ENCODE results near the gene G3BP1. TPM values are rescaled to one million over a fixed set of nuclear protein-coding genes. Genes with fewer than 3 reads are reported as not detected.
A peak's percentile ranks its signal among the peaks of the same experiment; 100 is the strongest.

Gene G3BP1
- total and polyA plus RNA-seq, 4 donors: 26.9 to 144 (median 62.7) TPM

- WGBS: 87% methylated on average over 4 of the region's 4 CpGs
- H3K27me3 ChIP-seq (ENCODE audit: control insufficient read depth in 4 of 4, insufficient read depth in 4 of 4, low read length in 3 of 4): no peaks in the 10 kb centered on the region
- H3K9ac ChIP-seq (ENCODE audit: low read depth in 1 of 2, low read length in 2 of 2): no peak overlapping the region
- no peak overlapping the region for H3K27ac ChIP-seq (ENCODE audit: low read depth in 1 of 2, low read length in 2 of 2)
- DNase-seq (ENCODE audit: low spot score): no peak
- peaks cover 0 to 5% (median 3%) of the 10 kb centered on the region in 4 donors for H3K36me3 ChIP-seq (ENCODE audit: control insufficient read depth in 4 of 4, insufficient read depth in 3 of 4, low read depth in 1 of 4, low read length in 3 of 4)
- no peaks in the 10 kb centered on the region for H3K9me3 ChIP-seq (ENCODE audit: control insufficient read depth in 4 of 4, low read length in 3 of 4)
- peaks cover 0 to 25% (median 17%) of the 10 kb centered on the region in 4 donors for H3K4me1 ChIP-seq (ENCODE audit: control insufficient read depth in 4 of 4, insufficient read depth in 4 of 4, low read length in 3 of 4)
- no peak for TF ChIP-seq YY1 (IDR thresholded peaks at IDR 0.05)
- no peak for TF ChIP-seq GABPA (IDR thresholded peaks at IDR 0.05 in 1 of 2, conservative IDR thresholded peaks at IDR 0.05 in 1 of 2)
- TF ChIP-seq JUND (IDR thresholded peaks at IDR 0.05): no peak
- TF ChIP-seq FOXA1 (IDR thresholded peaks at IDR 0.05): no peak
- TF ChIP-seq FOXA2 (IDR thresholded peaks at IDR 0.05): no peak
- no peak for TF ChIP-seq NR2F2 (IDR thresholded peaks at IDR 0.05)
- no peak for TF ChIP-seq HNF4G (IDR thresholded peaks at IDR 0.05)
- TF ChIP-seq SP1 (IDR thresholded peaks at IDR 0.05): no peak
- TF ChIP-seq REST (IDR thresholded peaks at IDR 0.05): no peak
- TF ChIP-seq ATF3 (IDR thresholded peaks at IDR 0.05): no peak
- no peak for TF ChIP-seq TAF1 (conservative IDR thresholded peaks at IDR 0.05)
- no peak for TF ChIP-seq RAD21 (IDR thresholded peaks at IDR 0.05)
- no peak overlapping the region for H3K4me3 ChIP-seq (ENCODE audit: low read depth in 1 of 3, low read length in 3 of 3)
Measured at GRCh38 chr5:151751593-151751992, 20.2 kb upstream of the G3BP1 start.

GRCh38 chr5:151755383-151755782, 16.4 kb upstream of the G3BP1 start:
- 38% methylated on average over 3 of the region's 3 CpGs for WGBS
- peak overlapping the region in 2 of 3 donors; percentile 6 to 21 for H3K4me3 ChIP-seq (ENCODE audit: low read depth in 1 of 3, low read length in 3 of 3)
- DNase-seq (ENCODE audit: low spot score): no peak
- H3K9me3 ChIP-seq (ENCODE audit: control insufficient read depth in 4 of 4, low read length in 3 of 4): no peaks in the 10 kb centered on the region
- H3K27ac ChIP-seq (ENCODE audit: low read depth in 1 of 2, low read length in 2 of 2): peak overlapping the region; percentile 76 to 80
- H3K27me3 ChIP-seq (ENCODE audit: control insufficient read depth in 4 of 4, insufficient read depth in 4 of 4, low read length in 3 of 4): no peaks in the 10 kb centered on the region
- TF ChIP-seq RAD21 (IDR thresholded peaks at IDR 0.05) (peak; percentile 8 to 26), FOXA2 (IDR thresholded peaks at IDR 0.05) (peak; percentile 57), ATF3 (IDR thresholded peaks at IDR 0.05) (no peak), NR2F2 (IDR thresholded peaks at IDR 0.05) (no peak), TAF1 (conservative IDR thresholded peaks at IDR 0.05) (no peak), HNF4A (conservative IDR thresholded peaks at IDR 0.05) (peak; percentile 86 to 89), REST (IDR thresholded peaks at IDR 0.05) (peak; percentile 59), GABPA (IDR thresholded peaks at IDR 0.05 in 1 of 2, conservative IDR thresholded peaks at IDR 0.05 in 1 of 2) (peak in 1 of 2 donors; percentile 19), CTCF (IDR thresholded peaks at IDR 0.05; ENCODE audit: low read depth, low read length, missing input control) (no peak), HNF4G (IDR thresholded peaks at IDR 0.05) (peak; percentile 88), ZBTB33 (IDR thresholded peaks at IDR 0.05) (peak; percentile 33), RXRA (IDR thresholded peaks at IDR 0.05) (peak; percentile 63 to 68), EGR1 (IDR thresholded peaks at IDR 0.05; ENCODE audit: low read depth in 2 of 2) (no peak), MAX (IDR thresholded peaks at IDR 0.05) (peak; percentile 40), JUND (IDR thresholded peaks at IDR 0.05) (peak in 1 of 2 donors; percentile 42), YY1 (IDR thresholded peaks at IDR 0.05) (no peak), FOXA1 (IDR thresholded peaks at IDR 0.05) (no peak), SP1 (IDR thresholded peaks at IDR 0.05) (peak; percentile 89)
- peak overlapping the region; percentile 58 to 62 for H3K9ac ChIP-seq (ENCODE audit: low read depth in 1 of 2, low read length in 2 of 2)
- peaks cover 0 to 5% (median 3%) of the 10 kb centered on the region in 4 donors for H3K36me3 ChIP-seq (ENCODE audit: control insufficient read depth in 4 of 4, insufficient read depth in 3 of 4, low read depth in 1 of 4, low read length in 3 of 4)
- peaks cover 0 to 46% (median 31%) of the 10 kb centered on the region in 4 donors for H3K4me1 ChIP-seq (ENCODE audit: control insufficient read depth in 4 of 4, insufficient read depth in 4 of 4, low read length in 3 of 4)
